Tibial nerve (tissue), 4 donors: ENCODE data around the gene CD79A. TPM values are rescaled to one million over a fixed set of nuclear protein-coding genes. Genes with fewer than 3 reads are reported as not detected.
A peak's percentile ranks its signal among the peaks of the same experiment; 100 is the strongest.

Experiments
- DNase-seq, 2 donors: peaks; one replicate each; pipeline ENCODE4 v3.0.0-alpha.2; 2019; ENCODE audit warnings: low spot score in 2 of 2
- H3K27ac ChIP-seq, 4 donors: fragments of 200-600 bp; sonication (generic) in 3 of 4; one replicate each; pipeline ENCODE4 v1.5.1; 2017 to 2019; ENCODE audit warnings: mild to moderate bottlenecking in 1 of 4
- H3K27me3 ChIP-seq, 2 donors: fragments of 200-600 bp; sonication (generic) in 1 of 2; one replicate each; pipeline versions ENCODE4 v1.5.1 to v1.6.0; 2017 to 2019
- H3K36me3 ChIP-seq, 3 donors: fragments of 200-600 bp; sonication (generic); one replicate each; pipeline ENCODE4 v1.5.1; 2018 to 2019
- H3K4me1 ChIP-seq, 4 donors: fragments of 200-600 bp; sonication (generic) in 3 of 4; one replicate each; pipeline ENCODE4 v1.5.1; 2017 to 2019
- H3K4me3 ChIP-seq, 4 donors: fragments of 200-600 bp; sonication (generic) in 3 of 4; one replicate each; pipeline ENCODE4 v1.5.1; 2017 to 2019; ENCODE audit warnings: mild to moderate bottlenecking in 1 of 4, moderate library complexity in 1 of 4
- H3K9me3 ChIP-seq, 4 donors: fragments of 200-600 bp; sonication (generic) in 3 of 4; one replicate each; pipeline ENCODE4 v1.5.1; 2017 to 2019
- EP300 ChIP-seq, 2 donors: sonication (generic); formaldehyde crosslinking; IDR thresholded peaks; one replicate each; pipeline ENCODE4 v1.6.1; 2017; ENCODE audit warnings: antibody characterized with exemption in 2 of 2, mild to moderate bottlenecking in 1 of 2
- POLR2A ChIP-seq, 2 donors: fragments of 450-650 bp; IDR thresholded peaks; one replicate each; pipeline ENCODE4 v1.6.1; 2017; ENCODE audit warnings: antibody characterized with exemption in 2 of 2, mild to moderate bottlenecking in 2 of 2, moderate library complexity in 2 of 2
- WGBS, 2 donors: methylation state at CpG; one replicate each; pipeline ENCODE4 v1.1.5; 2018; 5-methylcytosine and 5-hydroxymethylcytosine counted together
- total RNA-seq, 4 donors: library from RNA; depleted of rRNA; stranded (reverse); fragments of >200 nt; gene quantifications; one replicate each; pipeline ENCODE4 v1.1.0, GENCODE V29; 2016
- TF ChIP-seq, protein P1 (sequence below), 5 experiments: fragments of 200-600 bp in 3 of 5; fragments of 450-650 bp in 2 of 5; sonication (generic) in 3 of 5; IDR thresholded peaks; one replicate each; pipeline ENCODE4 v1.5.1; 2016 to 2019; ENCODE audit warnings: antibody characterized with exemption in 5 of 5, mild to moderate bottlenecking in 3 of 5, moderate library complexity in 2 of 5

CD79A gene
- total RNA-seq, 4 donors from 2014 or later, result not detected

DNA sequence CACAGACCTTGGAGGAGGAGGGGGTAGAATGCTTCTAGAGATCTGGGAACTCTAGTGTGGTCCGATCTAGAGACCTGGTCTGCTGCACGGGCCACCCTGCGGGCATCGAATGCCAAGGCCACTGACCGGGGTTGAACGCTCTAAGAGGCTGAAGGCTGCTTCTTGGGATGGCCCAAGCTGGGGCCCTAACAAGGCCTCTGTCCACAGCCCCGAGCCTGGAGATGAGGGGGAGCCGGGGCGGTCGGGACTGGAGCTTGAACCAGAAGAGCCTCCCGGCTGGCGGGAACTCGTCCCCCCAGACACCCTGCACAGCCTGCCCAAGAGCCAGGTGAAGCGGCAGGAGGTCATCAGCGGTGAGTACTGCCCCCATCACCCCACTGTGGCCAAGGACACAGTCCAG is 21.2 kb downstream of the CD79A start:
- Histone ChIP-seq H3K4me1 (no peaks in the 10 kb centered on the region), H3K4me3 (no peak overlapping the region), H3K9me3 (no peaks in the 10 kb centered on the region), H3K27ac (no peak overlapping the region), H3K27me3 (no peaks in the 10 kb centered on the region), H3K36me3 (peaks cover 15 to 94% (median 42%) of the 10 kb centered on the region in 3 donors)
- DNase-seq, result no peak
- TF ChIP-seq EP300 (IDR thresholded peaks at IDR 0.05), result no peak
- 89 to 93% methylated on average over 14 to 15 of the region's 15 CpGs for WGBS, 2 donors

- H3K27me3 ChIP-seq, result no peaks in the 10 kb centered on the region
- WGBS, 2 donors, result 94% methylated on average over 21 of the region's 21 CpGs
- H3K36me3 ChIP-seq, result peaks cover 15 to 100% (median 49%) of the 10 kb centered on the region in 3 donors
- no peaks in the 10 kb centered on the region for H3K9me3 ChIP-seq
- TF ChIP-seq, protein P1, sequence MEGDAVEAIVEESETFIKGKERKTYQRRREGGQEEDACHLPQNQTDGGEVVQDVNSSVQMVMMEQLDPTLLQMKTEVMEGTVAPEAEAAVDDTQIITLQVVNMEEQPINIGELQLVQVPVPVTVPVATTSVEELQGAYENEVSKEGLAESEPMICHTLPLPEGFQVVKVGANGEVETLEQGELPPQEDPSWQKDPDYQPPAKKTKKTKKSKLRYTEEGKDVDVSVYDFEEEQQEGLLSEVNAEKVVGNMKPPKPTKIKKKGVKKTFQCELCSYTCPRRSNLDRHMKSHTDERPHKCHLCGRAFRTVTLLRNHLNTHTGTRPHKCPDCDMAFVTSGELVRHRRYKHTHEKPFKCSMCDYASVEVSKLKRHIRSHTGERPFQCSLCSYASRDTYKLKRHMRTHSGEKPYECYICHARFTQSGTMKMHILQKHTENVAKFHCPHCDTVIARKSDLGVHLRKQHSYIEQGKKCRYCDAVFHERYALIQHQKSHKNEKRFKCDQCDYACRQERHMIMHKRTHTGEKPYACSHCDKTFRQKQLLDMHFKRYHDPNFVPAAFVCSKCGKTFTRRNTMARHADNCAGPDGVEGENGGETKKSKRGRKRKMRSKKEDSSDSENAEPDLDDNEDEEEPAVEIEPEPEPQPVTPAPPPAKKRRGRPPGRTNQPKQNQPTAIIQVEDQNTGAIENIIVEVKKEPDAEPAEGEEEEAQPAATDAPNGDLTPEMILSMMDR (IDR thresholded peaks at IDR 0.05), result no peak
- TF ChIP-seq EP300 (IDR thresholded peaks at IDR 0.05) (no peak), POLR2A (IDR thresholded peaks at IDR 0.05) (no peak)
- no peaks in the 10 kb centered on the region for H3K4me1 ChIP-seq
- H3K27ac ChIP-seq, result no peak overlapping the region
- no peak for DNase-seq
- H3K4me3 ChIP-seq, result no peak overlapping the region
These were observed 24.8 kb downstream of the CD79A start for GRCh38 chr19:41901707-41902360.

- WGBS, 2 donors, result 90 to 95% methylated on average over 13 to 17 of the region's 17 CpGs
- TF ChIP-seq EP300 (IDR thresholded peaks at IDR 0.05) (no peak), POLR2A (IDR thresholded peaks at IDR 0.05) (no peak)
- TF ChIP-seq, protein P1 (IDR thresholded peaks at IDR 0.05), result no peak
- Histone ChIP-seq H3K9me3 (no peaks in the 10 kb centered on the region), H3K27me3 (no peaks in the 10 kb centered on the region), H3K27ac (no peak overlapping the region), H3K36me3 (peaks cover 15 to 100% (median 49%) of the 10 kb centered on the region in 3 donors), H3K4me1 (no peaks in the 10 kb centered on the region), H3K4me3 (no peak overlapping the region)
- no peak for DNase-seq
These were observed 25.5 kb downstream of the CD79A start for GRCh38 chr19:41902594-41902993.

GRCh38 chr19:41903193-41903953 is 26.3 kb downstream of the CD79A start:
- H3K4me3 ChIP-seq, result no peak overlapping the region
- peaks cover 15 to 100% (median 49%) of the 10 kb centered on the region in 3 donors for H3K36me3 ChIP-seq
- DNase-seq, result no peak
- 85 to 90% methylated on average over 18 to 19 of the region's 19 CpGs for WGBS, 2 donors
- no peaks in the 10 kb centered on the region for H3K4me1 ChIP-seq
- TF ChIP-seq EP300 (IDR thresholded peaks at IDR 0.05) (no peak), POLR2A (IDR thresholded peaks at IDR 0.05) (no peak)
- H3K9me3 ChIP-seq, result no peaks in the 10 kb centered on the region
- H3K27ac ChIP-seq, result no peak overlapping the region
- no peaks in the 10 kb centered on the region for H3K27me3 ChIP-seq

- no peak for DNase-seq
- Histone ChIP-seq H3K36me3 (peaks cover 12 to 91% (median 49%) of the 10 kb centered on the region in 3 donors), H3K9me3 (no peaks in the 10 kb centered on the region), H3K27ac (peak overlapping the region in 1 of 4 donors; percentile 23), H3K27me3 (no peaks in the 10 kb centered on the region), H3K4me3 (no peak overlapping the region), H3K4me1 (no peaks in the 10 kb centered on the region)
- 85% methylated on average over 16 to 29 of the region's 30 CpGs for WGBS, 2 donors
- TF ChIP-seq EP300 (IDR thresholded peaks at IDR 0.05) (no peak), POLR2A (IDR thresholded peaks at IDR 0.05) (no peak)
- TF ChIP-seq, protein P1 (IDR thresholded peaks at IDR 0.05), result no peak
These were observed 27.2 kb downstream of the CD79A start for GRCh38 chr19:41904118-41904870.
